Prostate gland (tissue), 2 donors: ENCODE data around the gene AMOTL1. TPM values are rescaled to one million over a fixed set of nuclear protein-coding genes. Genes with fewer than 3 reads are reported as not detected.
"Not testable (repeated sequence)": the region's sequence is repeated elsewhere in the genome, so short reads cannot be mapped to it uniquely, and the experiment has no call there.

Experiments used
- DNase-seq: peaks from one replicate; pipeline ENCODE4 v3.0.0-alpha.2; 2019; ENCODE audit warnings: low spot score
- H3K27ac ChIP-seq, 2 donors: fragments of 200-600 bp; sonication (generic); 2 replicates each; pipeline ENCODE4 v1.5.1; 2017 to 2019
- H3K27me3 ChIP-seq: fragments of 200-600 bp; sonication (generic); replicated peaks from 2 replicates; pipeline ENCODE4 v1.5.1; 2019; ENCODE audit not compliant: insufficient read depth
- H3K36me3 ChIP-seq, 2 donors: fragments of 200-600 bp; sonication (generic); 1 replicate in 1 of 2; 2 replicates in 1 of 2; pipeline versions ENCODE4 v1.5.1 to v1.8.1; 2017 to 2019
- H3K4me1 ChIP-seq: fragments of 200-600 bp; sonication (generic); replicated peaks from 2 replicates; pipeline ENCODE4 v1.5.1; 2019
- H3K4me3 ChIP-seq, 2 donors: fragments of 200-600 bp; sonication (generic); 2 replicates each; pipeline ENCODE4 v1.5.1; 2017 to 2019
- H3K9me3 ChIP-seq: fragments of 200-600 bp; sonication (generic); 2 replicates; pipeline ENCODE4 v1.5.1; 2017
- CTCF ChIP-seq, 4 experiments: fragments of 200-600 bp in 2 of 4; fragments of 450-650 bp in 2 of 4; sonication (generic) in 2 of 4; IDR thresholded peaks; 1 replicate in 3 of 4; 2 replicates in 1 of 4; pipeline ENCODE4 v1.5.1; 2016 to 2019; ENCODE audit warnings: antibody characterized with exemption in 4 of 4, mild to moderate bottlenecking in 2 of 4, moderate library complexity in 2 of 4
- POLR2A ChIP-seq: fragments of 450-650 bp; IDR thresholded peaks from one replicate; pipeline ENCODE4 v1.6.1; 2016; ENCODE audit warnings: antibody characterized with exemption, mild to moderate bottlenecking
- POLR2AphosphoS5 ChIP-seq: sonication (generic); formaldehyde crosslinking; IDR thresholded peaks from one replicate; pipeline ENCODE4 v1.6.1; 2017; ENCODE audit warnings: antibody characterized with exemption
- WGBS: methylation state at CpG from one replicate; pipeline ENCODE4 v1.1.5; 2018; 5-methylcytosine and 5-hydroxymethylcytosine counted together
- intact Hi-C: fragments of 100-400 bp; cut with DNase I; formaldehyde crosslinking; loops from one replicate; pipeline ENCODE4 v1.14.2; 2022
- total RNA-seq, 2 donors: library from RNA; depleted of rRNA; stranded (reverse); fragments of >200 nt; gene quantifications; one replicate each; pipeline ENCODE4 v1.1.0, GENCODE V29; 2016

Gene AMOTL1
- total RNA-seq, 2 donors from 2014 or later: 49.2 to 67.2 TPM

- TF ChIP-seq POLR2A (no peak), POLR2AphosphoS5 (no peak), CTCF (IDR thresholded peaks at IDR 0.05) (no peak)
- Histone ChIP-seq H3K9me3 (no peaks in the 10 kb centered on the region), H3K27ac (no peak overlapping the region), H3K4me3 (no peak overlapping the region), H3K36me3 (no peaks in the 10 kb centered on the region), H3K4me1 (peaks cover 7% of the 10 kb centered on the region), H3K27me3 (no peaks in the 10 kb centered on the region)
- no peak for DNase-seq
- WGBS: 88% methylated on average over 3 of the region's 3 CpGs
- intact Hi-C loops: no loop called here
These were observed 22.0 kb downstream of the AMOTL1 start for GRCh38 chr11:94790197-94790596.

GRCh38 chr11:94790661-94791180, 22.6 kb downstream of the AMOTL1 start:
- peaks cover 7% of the 10 kb centered on the region for H3K4me1 ChIP-seq
- no peaks in the 10 kb centered on the region for H3K36me3 ChIP-seq
- intact Hi-C loops: no loop called here
- no peaks in the 10 kb centered on the region for H3K27me3 ChIP-seq
- H3K27ac ChIP-seq: no peak overlapping the region
- no peak overlapping the region for H3K4me3 ChIP-seq
- DNase-seq: no peak
- no peak for TF ChIP-seq POLR2AphosphoS5
- TF ChIP-seq POLR2A: no peak
- TF ChIP-seq CTCF (IDR thresholded peaks at IDR 0.05): no peak
- H3K9me3 ChIP-seq: no peaks in the 10 kb centered on the region
- WGBS: 59% methylated on average over 6 of the region's 6 CpGs

- Histone ChIP-seq H3K4me1 (peaks cover 7% of the 10 kb centered on the region), H3K27ac (no peak overlapping the region), H3K27me3 (no peaks in the 10 kb centered on the region), H3K4me3 (no peak overlapping the region), H3K36me3 (no peaks in the 10 kb centered on the region), H3K9me3 (no peaks in the 10 kb centered on the region)
- 89% methylated on average over 3 of the region's 3 CpGs for WGBS
- TF ChIP-seq POLR2AphosphoS5 (no peak), POLR2A (no peak)
- no peak for DNase-seq
- intact Hi-C loops: no loop called here
These were observed 23.2 kb downstream of the AMOTL1 start for GRCh38 chr11:94791216-94791889.

GRCh38 chr11:94791942-94792341, 23.8 kb downstream of the AMOTL1 start:
- intact Hi-C loops, H3K4me1 ChIP-seq, DNase-seq, H3K36me3 ChIP-seq, H3K27me3 ChIP-seq, H3K9me3 ChIP-seq, H3K4me3 ChIP-seq, H3K27ac ChIP-seq: not testable (repeated sequence)
- 93% methylated on average over 5 of the region's 5 CpGs for WGBS

GRCh38 chr11:94792451-94792850, 24.3 kb downstream of the AMOTL1 start:
- no peak overlapping the region for H3K4me3 ChIP-seq
- H3K9me3 ChIP-seq: no peaks in the 10 kb centered on the region
- H3K4me1 ChIP-seq: peaks cover 7% of the 10 kb centered on the region
- no peaks in the 10 kb centered on the region for H3K36me3 ChIP-seq
- TF ChIP-seq POLR2AphosphoS5 (no peak), CTCF (IDR thresholded peaks at IDR 0.05) (no peak), POLR2A (no peak)
- no peak for DNase-seq
- no peaks in the 10 kb centered on the region for H3K27me3 ChIP-seq
- intact Hi-C loops: no loop called here
- no peak overlapping the region for H3K27ac ChIP-seq
- 90% methylated on average over 3 of the region's 3 CpGs for WGBS

- Histone ChIP-seq H3K9me3 (no peaks in the 10 kb centered on the region), H3K27me3 (no peaks in the 10 kb centered on the region), H3K27ac (peak overlapping the region in 1 of 2 donors; percentile 48), H3K4me3 (no peak overlapping the region), H3K4me1 (peaks cover 7% of the 10 kb centered on the region), H3K36me3 (no peaks in the 10 kb centered on the region)
- no peak for DNase-seq
- TF ChIP-seq POLR2A: no peak
- TF ChIP-seq POLR2AphosphoS5: no peak
- TF ChIP-seq CTCF (IDR thresholded peaks at IDR 0.05): no peak
- 79% methylated on average over 2 of the region's 2 CpGs for WGBS
- intact Hi-C loops: no loop called here
These were observed 24.8 kb downstream of the AMOTL1 start for GRCh38 chr11:94793002-94793401.
